Sigmoid colon (tissue), 3 donors: ENCODE results near the gene RAB31.

ENCODE experiments used
- CTCF ChIP-seq, 4 experiments: fragments of 450-650 bp in 3 of 4; fragments of 200-600 bp in 1 of 4; IDR thresholded peaks; one replicate each; pipeline ENCODE4 v1.5.1; 2016 to 2019; ENCODE audit warnings: antibody characterized with exemption in 4 of 4, mild to moderate bottlenecking in 3 of 4, moderate library complexity in 2 of 4
- POLR2A ChIP-seq, 2 donors: fragments of 450-650 bp; IDR thresholded peaks; one replicate each; pipeline ENCODE4 v1.6.1; 2016; ENCODE audit warnings: antibody characterized with exemption in 2 of 2, mild to moderate bottlenecking in 2 of 2, moderate library complexity in 2 of 2

- no peak for TF ChIP-seq CTCF (IDR thresholded peaks at IDR 0.05)
- TF ChIP-seq POLR2A (IDR thresholded peaks at IDR 0.05): no peak
Observed at GRCh38 chr18:9706081-9706935, 1.8 kb upstream of the RAB31 start.
